GM12878 (cell line): ENCODE measurements around the gene TMEM9B. TPM values are rescaled to one million over a fixed set of nuclear protein-coding genes. Genes with fewer than 3 reads are reported as not detected.

Source experiments
- ATAC-seq: fragments of 200-7000 bp; cut with Tn5 transposase; 3 replicates; pipeline ENCODE4 v1.9.1; 2020; ENCODE audit warnings: mild to moderate bottlenecking, moderate library complexity
- BruUV-seq: library from RNA; stranded (reverse); fragments of 400-500 nt; replicated peaks from 2 replicates; lab custom pipeline; 2021; lab: Mats Ljungman, UMichigan
- CTCF ChIA-PET: fragments of 300-600 bp; sonication (Branson Sonifier 250); formaldehyde crosslinking; extraction: SDS; loops from one replicate; lab custom pipeline; 2021; ENCODE audit warnings: inconsistent platforms; lab: Yijun Ruan, JAX
- POLR2A ChIA-PET: fragments of 350-600 bp; formaldehyde crosslinking; extraction: SDS; loops from one replicate; lab custom pipeline; 2021; ENCODE audit warnings: inconsistent platforms; lab: Charles Lee
- RAD21 ChIA-PET: fragments of 300-600 bp; sonication (Branson Sonifier 250); formaldehyde crosslinking; loops from one replicate; lab custom pipeline; 2023; ENCODE audit warnings: antibody characterized with exemption; ENCODE audit not compliant: unreplicated experiment; lab: Charles Lee
- SMC1A ChIA-PET: fragments of 300-600 bp; sonication (Branson Sonifier 250); formaldehyde crosslinking; loops from one replicate; lab custom pipeline; 2023; ENCODE audit not compliant: unreplicated experiment, uncharacterized antibody; lab: Charles Lee
- DNase-seq: peaks from one replicate; pipeline ENCODE4 v3.0.0-alpha.2; 2011; ENCODE audit warnings: low read depth, low spot score
- FAIRE-seq: peaks from 3 replicates; lab custom pipeline; 2011; peaks lifted over from hg19 to GRCh38; lab: Jason Lieb, UNC
- H2AFZ ChIP-seq: 2 replicates; pipeline ENCODE4 v1.6.0; 2011; ENCODE audit warnings: low read depth, low read length, control low read depth; ENCODE audit not compliant: control insufficient read depth
- H3K27ac ChIP-seq: 2 replicates; pipeline ENCODE4 v1.5.1; 2011; ENCODE audit warnings: control low read depth; ENCODE audit not compliant: control insufficient read depth, insufficient read depth
- H3K27me3 ChIP-seq, 2 experiments: replicated peaks in 1 of 2; 2 replicates each; pipeline versions ENCODE4 v1.6.0 to v1.6.1; 2011; ENCODE audit warnings: low read length in 1 of 2; ENCODE audit not compliant: control insufficient read depth in 2 of 2, insufficient read depth in 2 of 2
- H3K36me3 ChIP-seq, 2 experiments: 2 replicates each; pipeline ENCODE4 v1.5.1; 2011; ENCODE audit warnings: low read length in 1 of 2; ENCODE audit not compliant: control insufficient read depth in 2 of 2, insufficient read depth in 2 of 2
- H3K4me1 ChIP-seq: 2 replicates; pipeline ENCODE4 v1.6.1; 2011; ENCODE audit warnings: mild to moderate bottlenecking, low read length, moderate library complexity, mixed read lengths; ENCODE audit not compliant: control insufficient read depth, insufficient read depth
- H3K4me2 ChIP-seq: 2 replicates; pipeline ENCODE4 v1.6.0; 2011; ENCODE audit warnings: control low read depth; ENCODE audit not compliant: control insufficient read depth, insufficient read depth
- H3K4me3 ChIP-seq: fragments of 200-600 bp; sonication (generic); 2 replicates; pipeline ENCODE4 v1.5.1; 2016
- H3K79me2 ChIP-seq: 2 replicates; pipeline ENCODE4 v1.6.0; 2011; ENCODE audit warnings: low read length; ENCODE audit not compliant: control insufficient read depth, insufficient read depth
- H3K9ac ChIP-seq: 2 replicates; pipeline ENCODE4 v1.8.0; 2011; ENCODE audit warnings: low read length, control low read depth, mixed read lengths; ENCODE audit not compliant: control insufficient read depth, insufficient read depth
- H3K9me3 ChIP-seq: replicated peaks from 3 replicates; pipeline ENCODE4 v1.5.1; 2011; ENCODE audit warnings: mild to moderate bottlenecking, low read length; ENCODE audit not compliant: control insufficient read depth, insufficient read depth
- H4K20me1 ChIP-seq: 2 replicates; pipeline ENCODE4 v1.6.0; 2011; ENCODE audit not compliant: control insufficient read depth, insufficient read depth
- CBFB ChIP-seq: IDR thresholded peaks from 2 replicates; pipeline ENCODE4 v1.6.1; 2016; ENCODE audit warnings: antibody characterized with exemption, low read depth
- KLF5 ChIP-seq: fragments of 450-650 bp; IDR thresholded peaks from 2 replicates; pipeline ENCODE4 v1.6.1; 2014; ENCODE audit warnings: mild to moderate bottlenecking; ENCODE audit not compliant: partially characterized antibody
- POLR2AphosphoS2 ChIP-seq: IDR thresholded peaks from 2 replicates; pipeline ENCODE4 v1.6.1; 2011; ENCODE audit warnings: low read depth, mild to moderate bottlenecking, low read length, improper control_type of control experiment, moderate library complexity
- SMAD5 ChIP-seq: IDR thresholded peaks from 2 replicates; pipeline ENCODE4 v1.6.1; 2016; ENCODE audit warnings: antibody characterized with exemption, low read depth
- WGBS: methylation state at CpG from one replicate; pipeline ENCODE4 v1.1.6; 2016; ENCODE audit warnings: low lambda C conversion rate; ENCODE audit not compliant: insufficient replicate concordance, insufficient coverage; ENCODE audit errors: missing lambda C conversion rate; 5-methylcytosine and 5-hydroxymethylcytosine counted together
- in situ Hi-C: fragments of 300-500 bp; cut with MboI; formaldehyde crosslinking; loops from 9 replicates; pipeline ENCODE4 v1.14.3; 2018; ENCODE audit warnings: mixed read lengths
- intact Hi-C: fragments of 100-400 bp; cut with micrococcal nuclease; formaldehyde crosslinking; loops from one replicate; pipeline ENCODE4 v1.14.2; 2022; ENCODE audit not compliant: unreplicated experiment
- polyA plus RNA-seq, 11 experiments: library from polyadenylated mRNA; depleted of rRNA in 4 of 11; unstranded in 6 of 11; stranded (reverse) in 5 of 11; fragments of >200 nt; fragmentation: Nextera tagmentation in 4 of 11; fragmentation: Illumina TruSeq in 1 of 11; extraction: Ambion mirVana in 4 of 11; extraction: Trizol in 1 of 11; gene quantifications; 1 replicate in 1 of 11; 2 replicates in 10 of 11; pipeline versions ENCODE4 v1.2.1 to v1.2.3, GENCODE V29; 2011 to 2016; ENCODE audit warnings: inconsistent platforms in 2 of 11, missing spikeins in 2 of 11, low read depth in 1 of 11
- total RNA-seq, 4 experiments: library from RNA; depleted of rRNA in 3 of 4; stranded (reverse); fragments of >200 nt in 3 of 4; fragmentation: Illumina TruSeq in 1 of 4; extraction: Trizol in 1 of 4; gene quantifications; 2 replicates each; pipeline versions ENCODE4 v1.2.1 to v1.2.3, GENCODE V29; 2013 to 2021
- TF ChIP-seq, protein P1 (sequence below): fragments of 450-650 bp; IDR thresholded peaks from 2 replicates; pipeline ENCODE4 v1.6.1; 2016; ENCODE audit warnings: mild to moderate bottlenecking
- TF ChIP-seq, protein P2 (sequence below): IDR thresholded peaks from 2 replicates; pipeline ENCODE4 v1.6.1; 2012; ENCODE audit warnings: low read depth, low read length, improper control_type of control experiment
- TF ChIP-seq, protein P3 (sequence below): fragments of 450-650 bp; IDR thresholded peaks from 2 replicates; pipeline ENCODE4 v1.6.1; 2017; ENCODE audit warnings: mild to moderate bottlenecking, moderate library complexity
- TF ChIP-seq, protein P4 (sequence below): fragments of 450-650 bp; formaldehyde crosslinking; IDR thresholded peaks from 2 replicates; pipeline ENCODE4 v1.4.0; 2020; ENCODE audit warnings: mild to moderate bottlenecking, moderate library complexity

The TMEM9B gene
- total and polyA plus RNA-seq, 10 of the 15 experiments (the other 5 are each of a cell fraction or from before 2014, with no cell fraction given), result 11.5 to 54.0 (median 30.0) TPM

DNA sequence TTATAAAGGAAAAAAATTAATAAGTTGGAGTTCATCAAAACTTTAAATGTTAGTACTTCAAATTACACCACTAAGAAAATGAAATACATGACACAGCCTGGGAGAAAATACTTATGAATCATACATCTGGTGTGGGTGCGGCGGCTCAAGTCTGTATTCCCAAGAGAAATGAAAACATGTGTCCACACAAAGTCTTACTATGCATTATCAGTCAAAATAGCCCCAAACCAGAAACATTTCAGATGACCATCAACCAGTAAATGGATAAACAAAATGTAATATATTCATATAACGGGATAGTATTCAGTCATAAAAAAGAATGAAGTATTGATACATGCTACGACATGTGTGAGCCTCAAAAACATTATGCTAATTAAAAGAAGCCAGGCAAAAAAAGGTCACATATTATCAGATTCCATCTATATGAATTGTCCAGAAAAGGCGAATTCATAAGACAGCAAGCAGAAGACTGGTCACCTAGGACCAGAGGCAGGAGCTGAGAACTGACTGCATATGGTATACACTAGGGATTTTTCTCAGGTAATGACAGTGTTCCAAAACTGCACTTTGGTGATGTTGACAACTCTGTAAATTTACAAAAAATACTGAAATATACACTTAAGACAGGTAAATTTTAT is 58.6 kb downstream of the TMEM9B start:
- CTCF ChIA-PET, result interaction anchor here (1.0 kb wide), 1 partner anchor 232 kb away, joined by 3 read pairs; no protein-coding TSS in a partner anchor
- 68% methylated on average over 5 of the region's 5 CpGs for WGBS
- Histone ChIP-seq H3K27ac (no peak overlapping the region), H4K20me1 (no peaks in the 10 kb centered on the region), H3K27me3 (no peaks in the 10 kb centered on the region; a peak in 1 of 4 replicates), H2AFZ (no peak overlapping the region), H3K9ac (no peak overlapping the region), H3K4me2 (no peak overlapping the region), H3K9me3 (no peaks in the 10 kb centered on the region), H3K4me3 (no peak overlapping the region), H3K4me1 (no peaks in the 10 kb centered on the region), H3K36me3 (no peaks in the 10 kb centered on the region), H3K79me2 (no peaks in the 10 kb centered on the region)
- DNase-seq (no peak), FAIRE-seq (no peak), ATAC-seq (no peak)
- RAD21 ChIA-PET, result no interaction called here
- SMC1A ChIA-PET, result no interaction called here
- POLR2A ChIA-PET, result interaction anchor here (0.7 kb wide), 1 partner anchor 21 kb away, joined by 7 read pairs; no protein-coding TSS in a partner anchor
- in situ Hi-C loops, result no loop called here
- no TSS peak for BruUV-seq
- intact Hi-C loops, result no loop called here
- TF ChIP-seq, protein P1, sequence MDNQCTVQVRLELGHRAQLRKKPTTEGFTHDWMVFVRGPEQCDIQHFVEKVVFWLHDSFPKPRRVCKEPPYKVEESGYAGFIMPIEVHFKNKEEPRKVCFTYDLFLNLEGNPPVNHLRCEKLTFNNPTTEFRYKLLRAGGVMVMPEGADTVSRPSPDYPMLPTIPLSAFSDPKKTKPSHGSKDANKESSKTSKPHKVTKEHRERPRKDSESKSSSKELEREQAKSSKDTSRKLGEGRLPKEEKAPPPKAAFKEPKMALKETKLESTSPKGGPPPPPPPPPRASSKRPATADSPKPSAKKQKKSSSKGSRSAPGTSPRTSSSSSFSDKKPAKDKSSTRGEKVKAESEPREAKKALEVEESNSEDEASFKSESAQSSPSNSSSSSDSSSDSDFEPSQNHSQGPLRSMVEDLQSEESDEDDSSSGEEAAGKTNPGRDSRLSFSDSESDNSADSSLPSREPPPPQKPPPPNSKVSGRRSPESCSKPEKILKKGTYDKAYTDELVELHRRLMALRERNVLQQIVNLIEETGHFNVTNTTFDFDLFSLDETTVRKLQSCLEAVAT, result no peak
- TF ChIP-seq, protein P2, sequence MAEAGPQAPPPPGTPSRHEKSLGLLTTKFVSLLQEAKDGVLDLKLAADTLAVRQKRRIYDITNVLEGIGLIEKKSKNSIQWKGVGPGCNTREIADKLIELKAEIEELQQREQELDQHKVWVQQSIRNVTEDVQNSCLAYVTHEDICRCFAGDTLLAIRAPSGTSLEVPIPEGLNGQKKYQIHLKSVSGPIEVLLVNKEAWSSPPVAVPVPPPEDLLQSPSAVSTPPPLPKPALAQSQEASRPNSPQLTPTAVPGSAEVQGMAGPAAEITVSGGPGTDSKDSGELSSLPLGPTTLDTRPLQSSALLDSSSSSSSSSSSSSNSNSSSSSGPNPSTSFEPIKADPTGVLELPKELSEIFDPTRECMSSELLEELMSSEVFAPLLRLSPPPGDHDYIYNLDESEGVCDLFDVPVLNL, result no peak
- TF ChIP-seq, protein P3, sequence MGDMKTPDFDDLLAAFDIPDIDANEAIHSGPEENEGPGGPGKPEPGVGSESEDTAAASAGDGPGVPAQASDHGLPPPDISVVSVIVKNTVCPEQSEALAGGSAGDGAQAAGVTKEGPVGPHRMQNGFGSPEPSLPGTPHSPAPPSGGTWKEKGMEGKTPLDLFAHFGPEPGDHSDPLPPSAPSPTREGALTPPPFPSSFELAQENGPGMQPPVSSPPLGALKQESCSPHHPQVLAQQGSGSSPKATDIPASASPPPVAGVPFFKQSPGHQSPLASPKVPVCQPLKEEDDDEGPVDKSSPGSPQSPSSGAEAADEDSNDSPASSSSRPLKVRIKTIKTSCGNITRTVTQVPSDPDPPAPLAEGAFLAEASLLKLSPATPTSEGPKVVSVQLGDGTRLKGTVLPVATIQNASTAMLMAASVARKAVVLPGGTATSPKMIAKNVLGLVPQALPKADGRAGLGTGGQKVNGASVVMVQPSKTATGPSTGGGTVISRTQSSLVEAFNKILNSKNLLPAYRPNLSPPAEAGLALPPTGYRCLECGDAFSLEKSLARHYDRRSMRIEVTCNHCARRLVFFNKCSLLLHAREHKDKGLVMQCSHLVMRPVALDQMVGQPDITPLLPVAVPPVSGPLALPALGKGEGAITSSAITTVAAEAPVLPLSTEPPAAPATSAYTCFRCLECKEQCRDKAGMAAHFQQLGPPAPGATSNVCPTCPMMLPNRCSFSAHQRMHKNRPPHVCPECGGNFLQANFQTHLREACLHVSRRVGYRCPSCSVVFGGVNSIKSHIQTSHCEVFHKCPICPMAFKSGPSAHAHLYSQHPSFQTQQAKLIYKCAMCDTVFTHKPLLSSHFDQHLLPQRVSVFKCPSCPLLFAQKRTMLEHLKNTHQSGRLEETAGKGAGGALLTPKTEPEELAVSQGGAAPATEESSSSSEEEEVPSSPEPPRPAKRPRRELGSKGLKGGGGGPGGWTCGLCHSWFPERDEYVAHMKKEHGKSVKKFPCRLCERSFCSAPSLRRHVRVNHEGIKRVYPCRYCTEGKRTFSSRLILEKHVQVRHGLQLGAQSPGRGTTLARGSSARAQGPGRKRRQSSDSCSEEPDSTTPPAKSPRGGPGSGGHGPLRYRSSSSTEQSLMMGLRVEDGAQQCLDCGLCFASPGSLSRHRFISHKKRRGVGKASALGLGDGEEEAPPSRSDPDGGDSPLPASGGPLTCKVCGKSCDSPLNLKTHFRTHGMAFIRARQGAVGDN, result no peak
- no peak for TF ChIP-seq KLF5
- TF ChIP-seq, protein P4, sequence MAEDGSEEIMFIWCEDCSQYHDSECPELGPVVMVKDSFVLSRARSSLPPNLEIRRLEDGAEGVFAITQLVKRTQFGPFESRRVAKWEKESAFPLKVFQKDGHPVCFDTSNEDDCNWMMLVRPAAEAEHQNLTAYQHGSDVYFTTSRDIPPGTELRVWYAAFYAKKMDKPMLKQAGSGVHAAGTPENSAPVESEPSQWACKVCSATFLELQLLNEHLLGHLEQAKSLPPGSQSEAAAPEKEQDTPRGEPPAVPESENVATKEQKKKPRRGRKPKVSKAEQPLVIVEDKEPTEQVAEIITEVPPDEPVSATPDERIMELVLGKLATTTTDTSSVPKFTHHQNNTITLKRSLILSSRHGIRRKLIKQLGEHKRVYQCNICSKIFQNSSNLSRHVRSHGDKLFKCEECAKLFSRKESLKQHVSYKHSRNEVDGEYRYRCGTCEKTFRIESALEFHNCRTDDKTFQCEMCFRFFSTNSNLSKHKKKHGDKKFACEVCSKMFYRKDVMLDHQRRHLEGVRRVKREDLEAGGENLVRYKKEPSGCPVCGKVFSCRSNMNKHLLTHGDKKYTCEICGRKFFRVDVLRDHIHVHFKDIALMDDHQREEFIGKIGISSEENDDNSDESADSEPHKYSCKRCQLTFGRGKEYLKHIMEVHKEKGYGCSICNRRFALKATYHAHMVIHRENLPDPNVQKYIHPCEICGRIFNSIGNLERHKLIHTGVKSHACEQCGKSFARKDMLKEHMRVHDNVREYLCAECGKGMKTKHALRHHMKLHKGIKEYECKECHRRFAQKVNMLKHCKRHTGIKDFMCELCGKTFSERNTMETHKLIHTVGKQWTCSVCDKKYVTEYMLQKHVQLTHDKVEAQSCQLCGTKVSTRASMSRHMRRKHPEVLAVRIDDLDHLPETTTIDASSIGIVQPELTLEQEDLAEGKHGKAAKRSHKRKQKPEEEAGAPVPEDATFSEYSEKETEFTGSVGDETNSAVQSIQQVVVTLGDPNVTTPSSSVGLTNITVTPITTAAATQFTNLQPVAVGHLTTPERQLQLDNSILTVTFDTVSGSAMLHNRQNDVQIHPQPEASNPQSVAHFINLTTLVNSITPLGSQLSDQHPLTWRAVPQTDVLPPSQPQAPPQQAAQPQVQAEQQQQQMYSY (CRISPR knock-in tag), result no peak
- no peak for TF ChIP-seq POLR2AphosphoS2
- TF ChIP-seq SMAD5, result no peak
- TF ChIP-seq CBFB, result no peak
